GM12864 (cell line): ENCODE results near the gene MBNL2.

Experiments used
- DNase-seq: peaks from one replicate; pipeline ENCODE4 v3.0.0-alpha.2; 2011; ENCODE audit warnings: low read depth
- H3K4me3 ChIP-seq: 2 replicates; pipeline ENCODE4 v1.5.1; 2011; ENCODE audit warnings: mild to moderate bottlenecking, low read depth, low read length, control low read depth
- TF ChIP-seq, protein P1 (sequence below): IDR thresholded peaks from 2 replicates; pipeline ENCODE4 v1.5.1; 2011; ENCODE audit warnings: low read depth, mild to moderate bottlenecking, moderate library complexity, low read length, control low read depth, inconsistent platforms; ENCODE audit errors: missing control alignments

Gene MBNL2

DNA sequence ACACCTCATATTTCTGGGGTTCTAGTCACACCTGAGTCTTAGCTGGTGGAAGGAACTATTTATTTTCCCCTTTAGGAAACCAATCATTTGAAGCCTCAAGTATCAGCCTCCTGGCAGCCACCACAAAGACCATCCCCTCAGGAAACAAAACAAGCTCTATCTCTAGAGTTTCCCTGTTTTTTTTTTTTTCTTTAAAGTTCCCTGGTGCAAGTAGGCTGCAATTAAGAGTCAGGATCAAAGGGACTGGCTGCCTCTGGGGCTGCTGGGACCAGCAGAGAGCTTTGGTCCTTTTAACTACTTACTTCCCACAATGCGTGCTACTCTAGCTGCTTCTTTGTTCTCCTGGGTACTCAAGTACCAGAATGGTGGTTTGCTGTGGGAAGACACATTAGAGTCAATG lies 11.4 kb downstream of the MBNL2 start:
- DNase-seq: no peak
- H3K4me3 ChIP-seq: no peak overlapping the region
- TF ChIP-seq, protein P1, sequence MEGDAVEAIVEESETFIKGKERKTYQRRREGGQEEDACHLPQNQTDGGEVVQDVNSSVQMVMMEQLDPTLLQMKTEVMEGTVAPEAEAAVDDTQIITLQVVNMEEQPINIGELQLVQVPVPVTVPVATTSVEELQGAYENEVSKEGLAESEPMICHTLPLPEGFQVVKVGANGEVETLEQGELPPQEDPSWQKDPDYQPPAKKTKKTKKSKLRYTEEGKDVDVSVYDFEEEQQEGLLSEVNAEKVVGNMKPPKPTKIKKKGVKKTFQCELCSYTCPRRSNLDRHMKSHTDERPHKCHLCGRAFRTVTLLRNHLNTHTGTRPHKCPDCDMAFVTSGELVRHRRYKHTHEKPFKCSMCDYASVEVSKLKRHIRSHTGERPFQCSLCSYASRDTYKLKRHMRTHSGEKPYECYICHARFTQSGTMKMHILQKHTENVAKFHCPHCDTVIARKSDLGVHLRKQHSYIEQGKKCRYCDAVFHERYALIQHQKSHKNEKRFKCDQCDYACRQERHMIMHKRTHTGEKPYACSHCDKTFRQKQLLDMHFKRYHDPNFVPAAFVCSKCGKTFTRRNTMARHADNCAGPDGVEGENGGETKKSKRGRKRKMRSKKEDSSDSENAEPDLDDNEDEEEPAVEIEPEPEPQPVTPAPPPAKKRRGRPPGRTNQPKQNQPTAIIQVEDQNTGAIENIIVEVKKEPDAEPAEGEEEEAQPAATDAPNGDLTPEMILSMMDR: no peak

- DNase-seq: no peak
- TF ChIP-seq, protein P1: no peak
- no peak overlapping the region for H3K4me3 ChIP-seq
These were observed 12.1 kb downstream of the MBNL2 start for GRCh38 chr13:97234236-97234635.

GRCh38 chr13:97234742-97235141 lies 12.6 kb downstream of the MBNL2 start:
- DNase-seq: no peak
- TF ChIP-seq, protein P1: no peak

DNA sequence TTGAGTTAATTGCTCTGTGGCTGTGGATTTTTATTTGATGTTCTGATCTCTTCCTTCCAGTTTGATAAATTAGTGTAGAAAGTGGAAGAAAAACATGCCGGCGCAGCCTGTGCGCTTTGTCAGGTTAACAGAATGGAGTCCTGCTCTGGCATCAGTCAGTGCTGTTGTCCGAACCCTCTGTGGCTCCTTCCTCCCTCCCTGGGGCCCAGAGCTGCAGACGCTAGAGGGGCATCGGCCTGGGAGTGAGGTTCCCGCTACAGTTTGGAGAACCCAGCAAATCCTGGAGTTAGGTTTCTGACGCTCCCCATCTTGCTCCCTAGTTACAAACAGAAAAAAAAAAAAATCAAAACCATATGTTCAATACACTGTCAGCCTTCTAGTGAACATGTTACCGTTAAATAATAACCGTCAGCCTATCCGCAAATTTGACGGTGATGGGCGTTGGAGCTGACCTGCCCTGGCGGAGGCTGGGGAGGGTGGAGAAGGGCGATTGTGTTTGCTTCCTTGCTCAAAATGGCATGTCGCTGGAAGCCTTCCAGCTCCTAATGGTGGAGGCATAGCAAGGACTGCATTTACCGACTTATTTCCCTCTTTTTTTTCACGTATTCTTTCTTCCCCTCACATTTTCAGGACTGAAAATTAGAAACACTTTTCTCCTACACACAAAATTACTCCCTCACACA lies 13.6 kb downstream of the MBNL2 start:
- no peak for DNase-seq
- H3K4me3 ChIP-seq: no peak overlapping the region
- TF ChIP-seq, protein P1: no peak

More at GRCh38 chr13:97234742-97235141, 12.6 kb downstream of the MBNL2 start:
- no peak overlapping the region for H3K4me3 ChIP-seq

- H3K4me3 ChIP-seq: no peak overlapping the region
- no peak for DNase-seq
- TF ChIP-seq, protein P1: no peak
These were observed 15.3 kb downstream of the MBNL2 start for GRCh38 chr13:97237388-97237787.

DNA sequence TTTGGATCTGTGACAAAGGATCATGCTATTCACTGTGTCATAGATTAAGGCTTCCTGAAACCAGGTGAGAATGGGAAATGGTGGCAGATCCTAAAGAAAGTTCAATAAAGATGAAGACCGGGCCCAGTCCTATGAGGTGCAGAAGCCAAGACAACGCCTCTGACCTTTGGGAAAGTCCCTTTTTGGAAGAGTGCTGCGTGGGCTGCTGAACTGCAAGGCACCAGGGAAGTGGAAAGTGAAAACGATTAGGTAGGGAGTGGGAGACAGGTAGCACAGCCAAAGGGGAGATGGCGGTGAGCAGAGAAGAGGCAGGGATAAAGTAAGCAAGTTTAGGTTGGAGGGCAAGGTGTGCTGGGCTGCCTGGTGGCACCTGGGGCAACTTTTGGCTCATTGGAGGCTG lies 16.3 kb downstream of the MBNL2 start:
- no peak overlapping the region for H3K4me3 ChIP-seq
- TF ChIP-seq, protein P1: no peak
- DNase-seq: no peak

- H3K4me3 ChIP-seq: no peak overlapping the region
- DNase-seq: no peak
- TF ChIP-seq, protein P1: no peak
These were observed 16.8 kb downstream of the MBNL2 start for GRCh38 chr13:97238883-97239282.
